ENCODE data around the gene EIF4E2. TPM values are rescaled to one million over a fixed set of nuclear protein-coding genes. Genes with fewer than 3 reads are reported as not detected.

EIF4E2 gene
- total RNA-seq, 1 donor from 2014 or later = 68.1 TPM

DNA sequence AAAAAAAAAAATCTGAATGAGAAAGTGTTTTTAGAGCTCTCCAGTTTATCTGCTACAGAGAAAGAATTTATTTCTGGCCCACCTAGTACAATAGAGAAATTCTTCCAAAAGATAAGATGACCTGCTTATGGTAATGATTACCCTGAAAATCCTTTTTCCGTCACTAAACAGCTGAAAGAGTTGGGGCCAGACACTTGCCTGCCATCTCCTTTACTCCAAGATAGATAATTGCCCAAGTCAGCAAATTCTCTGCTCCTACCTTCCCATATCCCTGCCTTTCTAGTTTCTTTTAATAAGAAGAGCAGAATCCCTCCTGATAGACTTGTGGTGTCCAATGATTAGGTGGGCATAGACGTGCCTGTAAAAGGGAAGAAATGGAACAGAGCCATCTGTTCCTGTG lies 28.1 kb downstream of the EIF4E2 start:
- DNase-seq (no peak), ATAC-seq (no peak)
- Histone ChIP-seq H3K27ac (no peak overlapping the region), H3K4me3 (no peak overlapping the region), H3K9me3 (no peaks in the 10 kb centered on the region), H3K27me3 (ENCODE audit: low read depth) (no peaks in the 10 kb centered on the region), H3K36me3 (peaks cover 63% of the 10 kb centered on the region), H3K4me1 (no peaks in the 10 kb centered on the region)
- intact Hi-C loops (cut with DNase I) = no loop called here
- no peak for TF ChIP-seq CTCF (IDR thresholded peaks at IDR 0.05)

GRCh38 chr2:232580648-232580981 lies 30.1 kb downstream of the EIF4E2 start:
- TF ChIP-seq CTCF (IDR thresholded peaks at IDR 0.05) = no peak
- no peak overlapping the region for H3K27ac ChIP-seq
- no peaks in the 10 kb centered on the region for H3K27me3 ChIP-seq (ENCODE audit: low read depth)
- H3K9me3 ChIP-seq = no peaks in the 10 kb centered on the region
- intact Hi-C loops (cut with DNase I) = no loop called here
- H3K4me3 ChIP-seq = no peak overlapping the region
- peaks cover 44% of the 10 kb centered on the region for H3K36me3 ChIP-seq
- no peak for DNase-seq
- peak in 1 of 2 donors; percentile 32 for ATAC-seq
- H3K4me1 ChIP-seq = no peaks in the 10 kb centered on the region

- H3K9me3 ChIP-seq = no peaks in the 10 kb centered on the region
- ATAC-seq (peak in 1 of 2 donors; percentile 20), DNase-seq (no peak)
- H3K27ac ChIP-seq = no peak overlapping the region
- H3K36me3 ChIP-seq = peaks cover 35% of the 10 kb centered on the region
- intact Hi-C loops (cut with DNase I) = no loop called here
- no peaks in the 10 kb centered on the region for H3K27me3 ChIP-seq (ENCODE audit: low read depth)
- no peak for TF ChIP-seq CTCF (IDR thresholded peaks at IDR 0.05)
- H3K4me1 ChIP-seq = no peaks in the 10 kb centered on the region
- H3K4me3 ChIP-seq = no peak overlapping the region
Observed at GRCh38 chr2:232581725-232582124, 31.2 kb downstream of the EIF4E2 start.

DNA sequence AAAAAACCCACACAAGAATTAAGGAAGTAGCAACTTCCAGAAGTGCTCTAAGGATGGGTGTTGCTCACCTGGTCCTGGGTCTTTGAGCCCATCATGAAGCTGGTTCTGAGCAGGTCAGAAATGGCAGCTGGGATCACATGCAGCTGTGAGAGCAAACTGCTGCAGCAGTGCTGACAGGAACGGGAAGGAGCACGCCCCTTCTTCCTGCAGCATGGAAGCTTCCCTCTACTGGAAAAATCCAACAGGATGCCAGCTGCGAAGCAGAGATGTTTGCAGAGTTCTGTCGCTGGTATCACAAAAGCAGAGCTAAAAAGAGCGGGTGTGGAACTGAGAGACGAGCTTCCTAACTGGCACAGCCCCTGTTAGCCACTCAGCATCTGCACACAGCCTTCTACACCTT lies 33.7 kb downstream of the EIF4E2 start:
- no peaks in the 10 kb centered on the region for H3K27me3 ChIP-seq (ENCODE audit: low read depth)
- H3K4me3 ChIP-seq = no peak overlapping the region
- no peaks in the 10 kb centered on the region for H3K9me3 ChIP-seq
- no peak for DNase-seq
- H3K4me1 ChIP-seq = no peaks in the 10 kb centered on the region
- peaks cover 24% of the 10 kb centered on the region for H3K36me3 ChIP-seq
- TF ChIP-seq CTCF (IDR thresholded peaks at IDR 0.05) = no peak
- intact Hi-C loops (cut with DNase I) = no loop called here
- no peak for ATAC-seq
- no peak overlapping the region for H3K27ac ChIP-seq

- no peak for TF ChIP-seq CTCF (IDR thresholded peaks at IDR 0.05)
- Histone ChIP-seq H3K4me3 (no peak overlapping the region), H3K9me3 (no peaks in the 10 kb centered on the region), H3K36me3 (peaks cover 4% of the 10 kb centered on the region), H3K27me3 (ENCODE audit: low read depth) (no peaks in the 10 kb centered on the region), H3K27ac (no peak overlapping the region), H3K4me1 (no peaks in the 10 kb centered on the region)
- DNase-seq = no peak
- ATAC-seq = peak; percentile 11 to 17
- intact Hi-C loops (cut with DNase I) = no loop called here
Observed at GRCh38 chr2:232586943-232587505, 36.5 kb downstream of the EIF4E2 start.

DNA sequence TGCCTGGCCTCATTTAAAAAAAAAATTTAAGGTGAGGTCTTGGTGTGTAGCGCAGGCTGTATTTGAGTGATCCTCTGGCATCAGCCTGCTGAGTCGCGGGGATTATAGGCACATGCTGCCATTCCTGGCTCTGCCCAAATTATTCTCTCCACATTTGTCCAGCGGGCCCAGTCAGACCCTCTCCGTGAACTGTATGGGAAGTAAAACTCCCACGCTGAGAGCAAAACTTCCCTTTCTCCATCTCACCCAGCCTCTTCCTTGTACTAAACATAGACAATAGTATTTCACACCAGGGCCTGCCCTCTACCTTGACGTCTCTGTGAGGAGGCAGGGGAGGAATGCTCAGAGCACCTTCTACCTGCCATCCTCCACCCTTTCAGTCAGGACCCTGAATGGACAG lies 37.0 kb downstream of the EIF4E2 start:
- Histone ChIP-seq H3K27ac (no peak overlapping the region), H3K4me1 (no peaks in the 10 kb centered on the region), H3K27me3 (ENCODE audit: low read depth) (no peaks in the 10 kb centered on the region), H3K4me3 (no peak overlapping the region), H3K36me3 (no peaks in the 10 kb centered on the region), H3K9me3 (no peaks in the 10 kb centered on the region)
- no peak for DNase-seq
- intact Hi-C loops (cut with DNase I) = no loop called here
- peak; percentile 57 to 61 for ATAC-seq
- no peak for TF ChIP-seq CTCF (IDR thresholded peaks at IDR 0.05)

Data from lower lobe of right lung (tissue), 2 donors.